GM18870 (cell line): ENCODE measurements around the gene PLCB4.

ENCODE experiments used
- ATAC-seq: cut with Tn5 transposase; IDR thresholded peaks from one replicate; pipeline ENCODE4 v1.9.1; 2021; ENCODE audit warnings: moderate library complexity; ENCODE audit not compliant: unreplicated experiment

PLCB4 gene

DNA sequence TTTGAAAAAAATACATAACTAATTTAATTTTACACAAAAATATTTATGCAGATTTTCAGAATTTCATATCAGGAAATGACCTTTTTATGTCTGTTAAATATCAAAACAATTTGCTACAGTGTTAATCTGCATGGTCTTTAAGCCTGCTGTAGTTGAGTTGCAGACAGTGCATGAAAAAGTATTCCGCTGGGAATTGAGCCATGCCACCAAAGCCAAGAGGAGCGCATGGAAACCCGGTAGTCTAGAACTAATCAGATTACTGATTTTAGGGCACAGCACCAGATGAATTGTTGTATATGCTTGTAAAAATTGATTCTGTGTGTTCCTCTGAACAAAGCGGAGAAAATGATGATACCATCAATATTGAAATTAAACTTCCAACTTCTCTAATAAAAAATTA, 411.2 kb downstream of the PLCB4 start:
- no peak for ATAC-seq

- ATAC-seq: peak; percentile 42
These were observed 413.3 kb downstream of the PLCB4 start for GRCh38 chr20:9482180-9482579.

GRCh38 chr20:9483131-9483530, 414.2 kb downstream of the PLCB4 start:
- ATAC-seq: no peak

GRCh38 chr20:9485614-9486340, 416.9 kb downstream of the PLCB4 start:
- ATAC-seq: no peak

- ATAC-seq: no peak
These were observed 418.3 kb downstream of the PLCB4 start for GRCh38 chr20:9487231-9487630.

GRCh38 chr20:9488063-9488462, 419.2 kb downstream of the PLCB4 start:
- ATAC-seq: no peak

GRCh38 chr20:9490161-9490560, 421.3 kb downstream of the PLCB4 start:
- ATAC-seq: no peak

DNA sequence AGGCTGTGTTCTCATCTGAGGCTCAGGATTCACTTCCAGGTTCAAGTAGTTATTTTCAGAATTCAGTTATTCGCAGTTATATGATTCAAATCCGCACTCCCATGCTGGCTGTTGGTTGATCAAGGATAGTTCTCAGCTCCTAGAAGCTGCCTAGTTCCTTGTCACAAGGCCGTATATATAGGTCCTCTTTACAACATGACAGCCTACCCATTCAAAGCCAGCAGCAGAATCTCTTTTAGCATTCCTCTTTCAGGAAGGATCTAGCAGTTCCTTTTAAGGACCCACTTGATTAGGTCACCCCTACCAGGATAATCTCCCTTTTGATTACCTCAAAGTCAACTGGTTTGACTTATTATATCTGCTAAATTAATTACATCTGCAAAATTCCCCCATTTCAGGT, 421.7 kb downstream of the PLCB4 start:
- ATAC-seq: no peak

GRCh38 chr20:9491324-9491723, 422.4 kb downstream of the PLCB4 start:
- no peak for ATAC-seq

- ATAC-seq: no peak
These were observed 423.2 kb downstream of the PLCB4 start for GRCh38 chr20:9492067-9492466.

GRCh38 chr20:9493803-9494202, 424.9 kb downstream of the PLCB4 start:
- ATAC-seq: no peak

DNA sequence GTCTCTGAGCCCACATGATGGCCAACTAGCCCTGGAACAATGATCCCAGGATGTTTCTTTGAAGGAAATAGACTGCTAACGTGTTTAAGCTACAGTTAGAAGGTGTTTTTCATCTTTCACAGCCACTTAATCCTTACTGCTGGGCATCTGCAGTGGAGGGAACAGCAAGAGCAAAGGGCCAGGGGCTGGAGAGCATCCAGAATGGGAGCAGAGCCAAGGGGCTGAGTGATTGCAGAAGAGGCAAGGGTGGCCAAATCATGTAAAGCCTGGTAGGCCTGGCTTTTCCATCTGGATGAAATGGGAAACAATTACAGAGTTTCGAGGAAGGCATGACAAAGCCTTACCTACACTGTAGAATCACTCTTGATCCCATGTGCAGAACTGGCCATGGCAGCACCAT, 426.8 kb downstream of the PLCB4 start:
- ATAC-seq: no peak

DNA sequence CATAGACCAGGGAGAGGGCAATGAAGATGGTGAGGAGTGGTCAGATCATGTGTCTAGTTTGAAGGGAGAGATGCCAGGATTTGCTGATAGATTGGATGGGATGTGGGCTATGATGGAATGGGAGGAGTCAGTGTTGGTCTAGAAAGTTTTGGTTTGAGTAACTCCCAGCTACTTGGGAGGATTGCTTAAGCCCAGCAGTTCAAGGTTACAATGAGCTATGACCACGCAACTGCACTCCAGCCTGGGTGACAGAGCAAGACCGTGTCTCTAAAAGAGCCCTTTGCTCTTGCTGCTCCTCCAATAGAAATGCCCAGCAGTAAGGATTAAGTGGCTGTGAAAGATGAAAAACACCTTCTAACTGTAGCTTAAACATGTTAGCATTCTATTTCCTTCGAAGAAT, 427.3 kb downstream of the PLCB4 start:
- ATAC-seq: no peak

- ATAC-seq: no peak
These were observed 429.4 kb downstream of the PLCB4 start for GRCh38 chr20:9498322-9498721.

DNA sequence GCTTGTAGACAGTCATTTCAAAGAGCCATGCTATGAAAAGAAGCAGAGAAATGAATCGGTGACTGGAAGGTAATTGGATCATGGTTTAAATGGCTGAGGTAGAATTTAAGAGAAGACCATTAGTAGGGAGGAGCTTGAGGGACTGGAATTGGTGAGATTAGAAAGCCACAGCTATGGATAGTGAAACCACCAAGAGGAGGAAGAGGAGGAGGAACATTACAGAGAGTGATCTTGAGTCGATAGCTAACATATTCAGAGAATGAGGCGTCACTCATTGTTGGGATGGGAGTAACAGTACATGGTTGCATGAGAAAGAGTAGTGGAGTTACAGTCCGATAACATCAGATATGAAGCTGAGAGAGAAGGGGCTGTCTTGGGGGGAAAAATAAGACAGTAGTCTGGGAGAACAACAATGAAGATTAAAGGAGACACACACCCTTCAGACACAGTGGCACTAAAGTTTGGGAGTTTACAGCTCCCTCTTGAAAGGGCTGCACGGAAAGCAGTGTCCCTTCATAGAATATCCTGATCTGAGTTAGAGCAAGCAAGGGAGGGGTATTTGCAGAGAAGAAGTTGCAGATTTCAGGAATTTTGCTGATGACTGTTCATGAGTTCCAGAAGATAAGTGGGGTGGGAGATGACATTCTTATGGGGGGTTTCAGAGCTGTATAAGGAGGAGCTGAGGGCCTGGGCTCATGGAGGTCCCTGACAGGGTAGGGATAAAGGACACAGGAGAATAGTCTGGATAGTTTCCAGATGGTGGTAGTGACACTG, 430.4 kb downstream of the PLCB4 start:
- ATAC-seq: no peak

DNA sequence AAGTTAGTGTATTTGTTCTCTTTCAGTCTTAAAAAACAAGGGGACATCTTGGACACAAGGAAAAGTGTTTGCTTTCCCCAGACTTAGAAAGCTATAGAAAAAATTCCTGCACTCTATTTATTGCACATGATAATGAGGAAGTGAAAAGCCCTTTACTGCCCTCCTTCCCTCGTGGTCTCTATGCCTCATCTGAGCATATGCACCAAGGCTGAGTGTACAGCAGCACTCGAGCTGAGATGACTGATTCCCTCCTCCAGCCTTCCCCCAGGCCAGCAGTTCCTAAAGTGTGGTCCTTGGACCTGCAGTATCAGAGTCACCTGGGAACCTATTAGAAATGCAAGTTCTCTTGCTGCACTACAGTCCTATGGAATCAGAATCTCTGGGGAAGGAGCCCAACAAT, 431.2 kb downstream of the PLCB4 start:
- ATAC-seq: peak; percentile 70

- ATAC-seq: no peak
These were observed 432.6 kb downstream of the PLCB4 start for GRCh38 chr20:9501473-9501872.

DNA sequence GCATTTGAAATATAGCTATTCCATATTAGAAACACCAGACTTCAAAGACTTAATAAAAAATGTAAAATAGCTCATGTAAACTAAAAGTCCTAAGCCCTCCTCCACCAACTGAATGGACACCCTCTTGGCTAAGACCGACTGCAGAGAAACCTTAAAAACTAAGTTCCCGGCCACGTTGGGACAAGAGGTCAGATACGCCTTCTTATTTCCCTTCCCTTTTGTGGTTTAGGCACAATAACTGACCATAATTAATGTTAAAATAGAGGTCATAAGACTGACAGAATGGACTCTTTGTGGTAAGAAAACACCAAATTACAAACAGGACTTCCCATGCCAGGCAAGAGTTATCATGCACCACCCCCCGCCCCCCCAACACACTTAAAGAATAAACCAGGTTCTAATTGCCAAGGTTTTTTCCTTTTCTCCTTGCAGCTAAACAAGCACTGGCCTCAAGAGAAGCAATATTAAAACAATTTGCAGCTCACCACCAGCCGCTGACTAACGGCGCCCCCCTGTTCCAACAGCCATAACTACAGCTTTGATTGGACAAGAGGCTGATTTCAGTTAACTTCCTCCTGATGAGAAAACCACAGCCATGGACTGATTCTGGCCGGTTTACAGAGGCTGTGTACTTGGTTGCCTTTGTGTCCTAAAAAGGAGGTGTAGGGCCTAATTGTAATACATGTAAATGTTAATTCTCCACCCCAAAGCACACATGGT, 434.8 kb downstream of the PLCB4 start:
- ATAC-seq: no peak

GRCh38 chr20:9506280-9506821, 437.5 kb downstream of the PLCB4 start:
- no peak for ATAC-seq

DNA sequence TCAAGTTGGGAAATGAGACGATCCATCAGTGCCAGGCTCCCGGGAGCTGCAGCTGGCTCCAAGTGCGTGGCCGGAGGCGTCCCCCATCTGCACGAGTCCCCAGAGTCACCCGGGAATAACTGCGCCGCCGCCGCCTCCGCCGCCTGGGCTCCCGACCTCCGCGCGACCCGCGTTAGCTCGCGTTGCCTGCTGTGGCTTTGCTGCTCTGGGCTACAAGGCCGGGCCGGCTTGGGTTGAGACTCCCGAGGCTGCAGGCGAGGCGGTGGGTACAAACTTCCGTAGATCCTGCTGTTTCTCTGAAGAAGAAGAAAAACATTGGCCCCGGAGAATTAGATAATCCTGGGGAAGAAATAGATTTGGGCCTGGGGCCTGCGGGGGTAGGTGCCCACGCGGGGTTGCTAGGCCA, 438.1 kb downstream of the PLCB4 start:
- ATAC-seq: no peak

DNA sequence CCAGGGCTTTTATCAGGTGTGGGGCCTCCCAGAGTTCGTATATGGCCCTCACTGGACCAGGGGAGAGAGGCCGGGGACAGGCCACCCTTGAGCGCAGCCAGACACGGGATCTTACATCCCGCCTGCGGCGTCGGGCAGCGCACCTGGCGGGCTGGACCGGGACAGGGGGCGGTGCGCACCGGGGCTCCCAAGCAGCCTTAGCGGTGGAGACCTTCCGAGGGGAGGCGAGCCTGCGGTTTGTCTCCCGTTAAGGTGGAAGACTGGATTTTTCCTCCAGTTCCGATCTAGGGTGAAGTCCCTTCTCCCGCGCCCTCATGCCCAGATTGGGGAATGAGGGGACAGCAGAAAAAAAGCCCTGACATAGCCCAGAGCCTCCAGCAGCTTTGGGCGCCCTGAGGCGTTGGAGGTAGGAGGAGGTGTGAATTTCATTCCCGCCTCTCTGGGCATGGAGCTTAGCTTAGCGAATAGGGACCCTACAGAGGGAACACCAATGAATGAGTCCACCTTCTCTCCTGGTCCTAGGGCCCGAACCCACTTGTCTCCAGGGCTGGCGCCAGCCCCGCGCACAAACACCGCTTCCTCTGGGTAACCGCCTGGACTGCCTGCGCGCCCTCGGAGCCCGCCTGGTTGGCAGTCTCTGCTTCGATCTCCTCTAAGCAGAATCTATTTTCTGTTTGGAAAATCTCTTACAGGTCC, 438.8 kb downstream of the PLCB4 start:
- no peak for ATAC-seq
